Stimulated activated CD4-positive, alpha-beta T cell treated with anti-CD3 and anti-CD28 coated beads, Interleukin-1b, Interleukin-23, amount 100 ng/mL, for 4 hours (primary cell): ENCODE measurements around the gene SSTR3.

Experiments
- DNase-seq, 2 donors: peaks; one replicate each; pipeline ENCODE4 v3.0.0-alpha.2; 2020; ENCODE audit warnings: low read depth in 2 of 2

SSTR3 gene

DNA sequence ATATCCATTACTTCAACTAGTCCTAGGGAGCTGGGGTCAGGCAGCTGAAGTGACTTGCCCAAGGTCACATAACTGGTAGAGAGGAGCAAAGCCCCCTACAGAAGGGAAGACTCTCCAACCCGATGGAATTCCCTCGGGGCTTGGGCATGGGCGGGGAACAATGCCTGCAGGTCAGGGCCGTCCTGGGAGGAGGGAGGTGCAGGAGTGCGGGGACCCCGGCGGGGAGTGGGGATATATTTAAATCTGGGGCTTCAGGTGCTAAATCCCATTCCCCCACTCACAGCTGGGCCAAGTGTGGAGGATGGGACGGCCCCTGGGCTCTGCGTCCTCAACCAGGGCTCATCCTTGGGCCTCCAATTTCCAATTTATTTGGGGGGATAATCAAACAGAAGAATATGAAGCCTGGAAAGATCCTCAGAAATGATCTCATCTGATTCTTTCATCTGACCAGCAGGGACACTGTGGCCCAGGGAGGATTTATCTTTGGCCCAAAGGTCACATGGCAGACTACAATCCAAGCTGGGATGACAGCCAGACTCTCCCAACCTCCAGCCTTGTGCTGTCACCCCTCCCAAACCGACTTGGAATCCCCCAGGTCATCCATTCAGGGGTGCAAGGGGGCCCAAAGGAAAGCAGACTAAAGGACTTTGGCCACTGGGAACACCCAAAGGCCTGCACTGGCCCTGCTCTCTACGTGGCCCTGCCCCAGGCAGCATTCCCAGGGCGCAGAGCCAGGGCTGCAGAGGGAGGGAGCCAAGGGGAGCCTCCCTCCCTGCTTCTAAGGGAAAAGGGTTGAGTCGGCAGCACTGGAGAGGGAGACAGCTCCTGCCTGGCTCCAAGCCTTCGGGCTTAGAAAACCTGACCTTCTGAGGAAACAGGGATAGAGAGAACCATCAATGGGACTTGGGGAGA is 15.5 kb downstream of the SSTR3 start:
- DNase-seq = no peak

DNA sequence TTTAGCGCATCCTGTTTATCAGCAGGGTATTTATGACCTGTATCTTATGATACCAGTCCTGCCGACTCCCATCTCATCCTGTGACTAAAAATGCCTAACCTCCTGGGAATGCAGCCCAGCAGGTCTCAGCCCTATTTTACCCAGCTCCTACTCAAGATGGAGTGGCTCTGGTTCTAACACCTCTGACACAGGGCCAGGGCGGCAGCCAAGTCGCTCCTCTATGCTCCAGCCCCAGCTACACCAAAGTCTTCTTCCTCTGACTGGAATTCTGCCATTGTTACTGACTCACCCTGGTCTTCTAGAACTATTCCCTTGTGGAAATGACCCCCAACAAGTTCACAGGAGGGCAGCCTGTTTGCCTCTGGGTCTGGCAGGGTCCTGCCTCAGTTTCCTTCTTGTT is 16.4 kb downstream of the SSTR3 start:
- no peak for DNase-seq

GRCh38 chr22:37194750-37195149 is 17.5 kb downstream of the SSTR3 start:
- no peak for DNase-seq

- peak in 1 of 2 donors; percentile 16 for DNase-seq
These were observed 18.6 kb downstream of the SSTR3 start for GRCh38 chr22:37193629-37194191.

- DNase-seq = no peak
These were observed 19.5 kb downstream of the SSTR3 start for GRCh38 chr22:37192741-37193140.

DNA sequence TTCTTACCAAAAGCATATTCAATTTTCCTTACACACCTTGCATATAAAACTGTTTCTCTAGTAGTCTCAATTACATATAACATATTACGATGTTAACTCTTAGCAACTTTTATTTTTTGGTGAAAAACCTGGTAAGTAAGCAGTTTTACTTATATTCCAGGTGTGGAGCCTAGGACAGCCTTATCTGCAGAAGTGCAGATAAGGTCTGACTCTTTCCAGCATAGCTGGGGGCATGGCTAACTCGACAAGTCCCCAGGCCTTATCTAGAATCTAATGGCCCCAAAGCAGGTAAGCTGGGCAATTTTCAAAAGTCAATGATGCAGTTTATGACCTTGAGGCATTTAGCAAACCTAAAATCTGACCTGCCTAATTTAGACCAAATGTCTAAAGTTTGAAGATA is 20.1 kb downstream of the SSTR3 start:
- DNase-seq = no peak

- DNase-seq = no peak
These were observed 22.0 kb downstream of the SSTR3 start for GRCh38 chr22:37190262-37190780.

DNA sequence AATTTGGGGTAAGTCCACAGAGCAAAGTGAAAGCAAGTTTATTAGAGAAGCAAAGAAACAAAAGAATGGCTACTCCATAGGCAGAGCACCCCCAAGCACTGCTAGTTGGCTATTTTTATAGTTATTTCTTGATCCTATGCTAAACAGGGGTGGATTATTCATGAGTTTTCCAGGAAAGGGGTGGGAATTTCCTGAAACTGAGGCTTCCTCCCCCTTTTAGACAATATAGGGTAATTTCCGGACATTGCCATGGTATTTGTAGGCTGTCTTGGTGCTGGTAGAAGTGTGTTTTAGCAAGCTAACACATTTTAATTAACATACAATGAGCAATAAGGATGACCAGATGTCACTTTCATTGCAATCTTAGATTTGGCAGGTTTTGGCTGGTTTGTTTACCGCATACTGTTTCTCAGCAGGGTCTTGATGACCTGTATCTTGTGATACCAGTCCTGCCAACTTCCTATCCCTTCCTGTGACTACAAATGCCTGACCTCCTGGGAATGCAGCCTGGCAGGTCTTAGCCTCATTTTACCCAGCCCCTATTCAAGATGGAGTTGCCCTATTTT is 23.3 kb downstream of the SSTR3 start:
- DNase-seq = no peak

GRCh38 chr22:37187891-37188761 is 24.2 kb downstream of the SSTR3 start, which contains the start of gene C1QTNF6:
Gene C1QTNF6 (minus strand): TSS chr22:37188247. CDS start chr22:37188213, 34 bp downstream.
- DNase-seq = no peak

- DNase-seq = no peak
These were observed 24.8 kb downstream of the SSTR3 start for GRCh38 chr22:37187552-37187890.

DNA sequence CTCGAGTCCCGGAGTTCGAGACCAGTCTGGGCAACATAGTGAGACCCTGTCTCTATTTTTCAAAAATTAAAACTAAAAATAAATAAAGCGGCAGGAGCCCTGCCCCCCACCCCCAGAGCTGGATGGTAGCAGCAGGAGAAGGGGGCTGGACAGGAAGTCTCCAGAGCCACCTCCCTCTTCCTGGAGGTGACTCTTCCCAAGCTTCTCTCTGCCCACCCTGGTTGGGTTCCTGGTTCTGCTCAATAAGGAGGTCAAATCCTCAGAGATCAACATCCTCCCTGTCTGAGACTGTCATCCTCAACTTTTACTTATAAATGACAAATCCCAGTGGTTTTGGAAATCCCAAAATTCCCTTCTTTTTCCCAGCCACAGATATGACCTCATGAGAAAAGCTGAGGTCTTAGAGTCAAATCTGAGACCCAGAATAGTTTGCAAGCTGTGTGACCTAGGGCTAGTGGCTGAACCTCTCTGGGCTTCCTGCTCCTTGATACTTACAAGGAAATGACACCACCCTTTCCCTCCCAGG is 25.2 kb downstream of the SSTR3 start:
- DNase-seq = no peak

GRCh38 chr22:37186228-37186996 is 25.9 kb downstream of the SSTR3 start:
- peak in 1 of 2 donors; percentile 38 for DNase-seq

- no peak for DNase-seq
These were observed 26.5 kb downstream of the SSTR3 start for GRCh38 chr22:37185646-37186227.

DNA sequence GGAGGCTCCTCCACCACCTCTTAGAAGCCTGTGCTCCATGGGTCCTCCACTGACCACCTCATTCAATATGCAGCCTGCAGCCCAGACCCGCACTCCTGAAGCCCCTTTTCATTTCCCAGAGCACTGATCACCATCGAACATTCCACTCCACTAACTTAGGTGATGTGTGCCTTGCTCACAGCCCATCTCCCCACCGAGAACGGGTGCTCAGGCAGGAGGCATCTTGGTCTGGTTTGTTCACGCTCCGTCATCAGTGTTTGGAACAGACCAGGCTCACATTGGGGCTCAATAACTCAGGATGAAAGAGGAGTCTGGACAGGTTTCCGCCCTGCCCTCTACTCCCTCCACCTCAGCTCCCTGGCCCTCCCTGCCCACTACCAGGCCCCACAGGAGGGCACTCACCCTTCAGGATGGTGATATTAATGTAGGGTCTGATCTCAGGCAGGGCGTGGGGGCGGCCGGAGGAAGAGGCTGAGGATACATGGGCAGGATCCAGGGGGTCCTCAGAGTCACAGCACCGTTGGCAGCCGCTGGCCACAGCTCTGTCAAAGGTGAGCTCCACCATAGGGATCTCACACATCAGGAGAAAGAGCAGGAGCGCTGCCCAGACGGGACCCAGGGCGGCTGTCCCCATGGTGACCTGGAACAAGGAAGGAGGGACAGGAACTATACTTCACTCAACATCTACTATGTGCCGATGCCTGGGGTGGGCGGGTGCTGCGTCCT is 27.3 kb downstream of the SSTR3 start:
- DNase-seq = no peak

DNA sequence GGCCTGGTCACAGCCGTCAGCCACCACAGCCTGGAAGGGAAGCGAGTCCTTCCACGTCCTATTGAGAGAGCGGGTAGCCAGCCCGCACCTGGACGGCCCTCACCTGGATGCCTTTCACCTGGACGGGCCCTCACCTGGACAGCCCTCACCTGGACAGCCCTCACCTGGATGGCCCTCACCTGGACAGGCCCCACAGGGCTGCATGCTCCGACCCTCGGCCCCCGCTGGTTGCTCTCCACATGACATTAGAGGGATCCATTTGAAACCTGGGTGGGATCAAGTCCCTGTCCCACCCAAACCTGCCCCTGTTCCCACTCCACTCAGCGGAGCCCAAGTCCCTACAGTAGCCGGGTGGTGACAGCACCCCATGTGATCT is 27.9 kb downstream of the SSTR3 start:
- no peak for DNase-seq

DNA sequence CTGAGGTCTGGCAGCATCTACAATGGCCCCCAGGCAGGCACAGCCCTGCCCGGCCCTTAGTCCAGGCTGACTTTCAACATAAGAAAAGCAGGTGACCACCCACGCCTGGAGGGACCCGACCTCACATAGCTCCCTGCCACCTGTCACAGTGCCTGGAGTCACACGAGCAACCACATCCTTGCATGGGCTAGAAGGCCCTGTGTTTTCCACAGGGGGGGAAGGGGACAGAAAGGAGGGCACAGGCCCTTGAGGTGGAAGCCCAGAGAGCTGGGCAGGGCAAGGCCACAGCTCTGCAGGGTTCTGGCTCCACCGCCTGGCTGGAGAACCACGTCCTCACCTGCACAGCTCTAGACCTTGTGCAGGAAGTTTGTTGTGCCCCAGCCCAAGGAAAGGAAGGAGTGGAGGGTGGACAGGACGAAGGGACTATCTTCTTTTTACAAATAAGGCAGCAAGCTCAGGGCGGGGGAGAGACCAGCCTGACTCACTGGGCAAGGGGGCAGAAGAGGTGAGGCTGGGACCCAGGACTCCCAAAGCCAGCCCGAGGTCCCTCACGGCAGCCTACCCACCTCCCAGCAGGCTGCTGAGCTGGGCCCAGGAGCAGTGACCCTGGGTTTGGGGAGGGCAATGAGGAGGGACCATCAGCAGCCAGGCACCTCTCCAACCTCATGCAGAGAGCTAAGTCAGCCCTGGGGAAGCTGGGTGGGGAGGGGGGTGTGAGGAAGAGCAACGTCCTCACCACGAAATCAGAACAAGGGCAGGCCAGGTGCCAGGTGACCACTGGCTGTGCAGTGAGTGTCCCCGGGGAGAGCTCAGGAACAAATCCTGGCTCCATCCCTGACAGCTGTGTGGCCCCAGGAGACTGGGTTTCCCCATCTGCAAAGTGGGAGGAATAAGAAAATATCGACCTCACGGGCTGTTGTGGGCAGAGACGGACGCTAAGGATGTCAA is 28.6 kb downstream of the SSTR3 start:
- DNase-seq = no peak

- no peak for DNase-seq
These were observed 29.4 kb downstream of the SSTR3 start for GRCh38 chr22:37182949-37183245.

DNA sequence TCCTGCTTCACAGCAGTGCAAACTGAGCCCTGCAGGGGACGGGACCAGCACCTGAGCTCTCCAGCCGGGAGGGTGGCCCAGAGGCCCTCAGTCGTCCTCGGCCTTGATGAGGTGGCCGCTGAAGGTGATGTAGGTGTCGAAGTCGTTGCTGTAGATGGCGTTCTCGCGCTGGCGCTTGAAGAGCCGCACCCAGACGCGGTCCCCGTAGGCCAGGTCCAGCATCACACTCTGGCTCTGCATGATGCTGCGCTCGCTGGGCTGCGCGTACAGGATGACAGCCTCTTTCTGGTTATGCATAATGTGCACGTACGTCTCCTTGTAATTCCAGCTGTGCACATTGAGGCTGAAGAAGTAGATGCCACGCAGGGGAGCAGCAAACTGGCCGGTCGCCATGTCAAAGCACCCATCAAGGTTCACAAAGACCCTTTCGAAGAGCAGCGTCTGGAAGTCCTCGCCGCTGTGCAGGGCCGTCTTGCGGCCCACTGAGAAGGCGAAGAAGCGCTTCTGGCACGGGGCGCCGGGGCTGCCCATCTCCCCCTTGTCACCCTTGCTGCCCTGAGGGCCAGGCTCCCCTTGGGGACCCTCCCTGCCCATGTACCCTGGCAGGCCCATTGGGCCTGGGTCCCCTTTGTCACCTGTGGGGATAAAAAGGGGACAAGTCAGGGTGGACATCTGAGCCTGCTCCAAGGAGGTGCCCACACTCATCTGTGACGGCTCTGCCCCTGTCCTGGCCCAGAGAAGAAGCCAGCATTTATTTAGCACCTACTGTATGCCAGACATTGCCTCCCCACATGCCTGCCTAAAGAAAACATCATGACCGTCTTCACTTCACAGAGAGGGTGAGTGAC is 30.0 kb downstream of the SSTR3 start:
- DNase-seq = no peak
